SK-N-DZ (cell line): ENCODE data around the gene KRABD2.
A peak's percentile ranks its signal among the peaks of the same experiment; 100 is the strongest.
"Not testable (repeated sequence)": the region's sequence is repeated elsewhere in the genome, so short reads cannot be mapped to it uniquely, and the experiment has no call there.

Experiments used
- DNase-seq: peaks from one replicate; pipeline ENCODE4 v3.0.0-alpha.2; 2015; ENCODE audit warnings: low spot score

The KRABD2 gene

GRCh38 chr17:8392674-8393469 is 16.4 kb upstream of the KRABD2 start:
- peak; percentile 52 for DNase-seq

DNA sequence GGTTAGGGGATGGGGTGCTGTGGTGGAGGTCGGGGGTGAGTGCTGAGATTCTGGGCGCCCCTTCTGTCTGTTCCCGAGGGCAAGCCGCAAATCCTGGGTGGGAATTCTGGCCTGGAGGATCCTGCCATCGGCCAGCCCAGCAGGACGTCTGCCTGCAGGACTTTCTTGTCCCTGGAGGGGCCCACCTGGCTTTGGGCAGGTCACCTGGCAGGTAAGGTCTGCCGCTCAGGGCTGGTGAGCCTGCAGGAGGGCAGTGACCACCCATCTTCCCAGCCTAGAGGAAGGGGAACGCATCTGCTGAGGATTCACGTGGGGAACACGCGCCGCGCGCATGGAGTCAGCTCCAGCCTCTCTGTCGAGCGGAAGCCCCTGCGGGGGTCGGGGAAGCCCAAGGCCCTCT is 15.8 kb upstream of the KRABD2 start:
- peak; percentile 59 for DNase-seq

DNA sequence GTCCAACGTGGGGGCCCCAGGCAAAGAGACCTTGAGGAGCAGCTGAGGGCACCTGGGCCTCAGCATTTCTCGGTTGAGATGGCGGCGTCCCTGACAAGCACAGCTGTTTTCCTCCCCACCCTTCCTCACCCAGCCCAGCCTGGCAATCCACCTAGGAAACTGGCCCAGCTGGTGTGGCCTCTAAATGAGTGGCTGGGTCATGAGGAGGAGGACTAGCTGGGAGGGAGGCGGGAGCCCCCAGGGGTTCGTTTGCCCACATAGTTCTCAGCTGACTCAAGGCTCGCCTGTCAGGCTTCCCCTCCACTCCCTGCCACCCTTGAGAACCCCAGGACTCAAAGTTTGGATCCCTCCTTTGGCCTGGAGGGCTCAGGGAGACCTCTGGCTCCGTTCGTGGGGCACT is 15.2 kb upstream of the KRABD2 start:
- DNase-seq, result no peak

- no peak for DNase-seq
Observed at GRCh38 chr17:8387914-8388651, 11.6 kb upstream of the KRABD2 start.

DNA sequence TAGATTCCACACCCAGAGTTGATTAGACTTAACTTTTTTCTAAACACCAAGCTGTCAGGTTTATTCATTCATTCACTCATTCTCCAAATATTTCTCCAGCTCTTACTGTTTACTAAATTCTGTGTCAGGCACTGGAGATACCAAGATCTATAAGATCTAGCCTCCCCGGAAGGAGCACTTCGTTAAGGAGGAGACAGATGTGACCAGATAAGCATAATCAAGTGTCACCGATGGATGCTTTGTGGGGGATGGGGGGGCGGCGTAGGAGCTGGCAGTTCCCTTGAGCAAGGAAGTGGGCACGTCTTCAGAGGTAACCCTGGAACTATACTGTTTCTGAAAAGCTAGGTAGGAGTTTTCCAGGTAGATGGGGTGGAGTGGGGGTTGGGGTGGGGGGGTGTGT is 10.3 kb upstream of the KRABD2 start:
- no peak for DNase-seq

- DNase-seq, result no peak
Observed at GRCh38 chr17:8384801-8385378, 8.4 kb upstream of the KRABD2 start.

DNA sequence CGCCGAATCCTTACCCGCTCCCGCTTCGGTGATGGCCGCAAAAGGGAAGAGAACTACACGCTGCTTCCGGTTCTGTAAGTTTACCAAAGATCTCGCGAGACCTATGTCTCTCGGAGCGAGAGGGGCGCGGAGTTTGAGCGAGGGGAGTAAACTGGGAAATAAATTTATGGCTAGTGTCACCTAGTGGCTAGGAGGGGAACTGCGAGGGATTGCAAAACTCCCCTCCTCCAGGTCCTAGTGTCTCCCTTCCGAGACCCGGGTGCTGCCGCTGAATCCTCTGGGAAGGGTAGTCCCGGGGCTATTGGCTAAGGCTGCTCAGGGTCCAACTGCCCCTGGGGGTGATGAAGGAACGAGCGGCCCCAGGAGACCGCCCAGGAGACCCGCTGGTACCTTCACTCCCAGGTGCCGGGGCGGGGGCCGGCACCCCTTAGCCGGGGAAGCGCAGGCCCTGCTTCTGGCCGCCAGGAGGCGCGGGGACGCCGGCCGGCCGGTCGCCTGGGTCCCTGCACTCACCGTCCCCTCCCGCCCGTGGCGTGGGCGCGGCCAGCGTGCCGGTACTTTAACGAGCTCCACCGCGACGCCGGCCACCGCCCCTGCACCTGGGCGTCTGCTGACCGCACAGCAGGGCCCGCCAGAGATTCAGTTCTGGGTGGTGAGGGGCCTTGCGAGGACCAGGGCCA is 6.8 kb upstream of the KRABD2 start, which contains the start of gene RPL26:
RPL26 (minus strand) TSS at position 51 of the 680 bp plus-strand sequence. CDS start 883 bp downstream, outside the sequence.
- peak; percentile 100 for DNase-seq

DNA sequence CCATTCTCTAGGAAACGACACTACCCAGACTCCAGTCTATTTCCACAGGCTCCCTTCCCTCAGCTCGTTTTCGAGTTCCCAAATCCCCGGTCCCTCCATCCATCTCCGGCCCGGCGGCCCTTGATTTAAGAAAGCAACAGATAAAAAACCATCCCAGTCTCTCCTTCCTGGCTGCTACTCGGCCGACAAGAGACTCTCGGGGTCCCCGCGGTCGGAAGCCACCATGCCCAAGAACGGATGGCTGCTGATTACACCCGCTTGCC is 6.3 kb upstream of the KRABD2 start:
- DNase-seq, result no peak

DNA sequence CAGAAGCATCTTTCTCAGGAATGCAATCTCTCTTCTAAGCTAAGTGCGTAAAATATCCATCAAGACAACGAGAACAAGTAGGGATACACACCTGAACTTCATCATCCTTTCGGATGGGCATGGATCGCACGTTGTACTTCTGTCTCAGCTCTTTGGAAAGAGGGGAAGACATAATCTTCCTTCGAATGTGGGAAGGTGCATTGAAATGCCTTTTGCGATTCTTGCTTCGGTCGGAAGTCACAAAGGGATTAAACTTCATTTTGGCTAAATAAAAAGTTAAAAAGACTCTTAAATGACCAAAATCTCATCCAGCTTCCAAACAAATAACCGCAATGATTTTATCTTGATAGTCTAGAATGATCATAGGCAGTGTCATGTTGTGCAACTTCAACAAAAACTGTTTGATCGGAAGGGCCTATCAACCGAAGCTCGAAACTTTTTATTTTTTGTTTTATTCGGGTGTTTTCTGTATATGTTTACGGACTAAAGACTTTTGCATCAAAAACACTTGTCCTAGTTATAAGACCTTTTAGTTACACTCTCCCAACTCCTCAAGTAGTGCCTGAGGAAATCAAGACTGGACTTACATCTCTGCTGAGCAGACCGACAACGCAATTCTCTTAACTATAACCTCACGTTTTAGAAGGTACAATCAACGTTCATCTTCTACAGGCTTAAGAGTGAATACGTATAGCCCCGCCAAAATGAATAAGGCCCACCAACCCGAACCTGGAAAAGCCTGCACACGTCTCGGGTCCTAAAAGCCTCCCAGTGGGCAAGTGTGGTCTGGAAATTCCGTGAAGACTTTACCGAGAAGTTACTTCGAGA is 5.8 kb upstream of the KRABD2 start:
- DNase-seq, result peak; percentile 44

GRCh38 chr17:8380049-8380448 is 3.5 kb upstream of the KRABD2 start:
- no peak for DNase-seq

DNA sequence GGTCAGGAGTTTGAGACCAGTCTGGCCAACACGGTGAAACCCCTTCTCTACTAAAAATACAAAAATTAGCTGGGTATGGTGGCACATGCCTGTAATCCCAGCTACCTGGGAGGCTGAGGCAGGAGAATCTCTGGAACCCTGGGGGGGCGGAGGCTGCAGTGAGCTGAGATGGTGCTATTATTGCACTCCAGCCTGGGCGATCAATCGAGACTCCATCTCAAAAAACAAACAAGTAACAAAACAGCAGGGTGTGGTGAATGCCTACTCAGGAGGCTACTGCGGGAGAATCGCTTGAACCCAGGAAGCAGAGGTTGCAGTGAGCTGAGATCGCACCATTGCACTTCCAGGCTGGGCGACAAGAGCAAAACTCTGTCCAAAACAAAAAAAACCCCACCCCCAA is 1.6 kb upstream of the KRABD2 start:
- DNase-seq, result not testable (repeated sequence)

- no peak for DNase-seq
Observed at GRCh38 chr17:8377422-8377821, 918 bp upstream of the KRABD2 start.

DNA sequence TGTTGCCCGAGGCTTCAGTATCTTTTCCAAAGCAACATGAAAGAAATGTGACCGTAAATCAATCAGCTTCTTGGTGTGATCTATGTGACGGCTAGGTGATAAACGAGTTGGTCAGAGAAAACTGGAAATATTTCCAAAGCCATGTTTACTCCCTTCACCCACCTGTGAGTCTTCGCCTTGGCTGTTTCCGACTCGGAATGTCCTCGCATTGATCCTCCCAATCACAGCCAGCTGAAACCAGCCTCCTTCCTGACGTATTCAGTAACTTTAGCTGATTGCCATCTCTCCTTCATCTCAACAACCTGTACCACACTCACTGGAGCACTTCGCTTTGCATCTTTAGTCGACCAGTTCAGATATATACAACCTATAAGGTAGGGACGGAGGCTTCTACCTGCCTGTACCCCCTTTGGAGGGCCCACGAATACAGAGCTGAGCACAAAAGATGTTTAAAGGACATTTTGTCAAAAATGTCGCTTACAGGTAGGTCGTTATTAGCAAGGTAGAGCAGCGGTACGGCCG is 705 bp downstream of the KRABD2 start:
- peak; percentile 46 for DNase-seq

- DNase-seq, result not testable (repeated sequence)
Observed at GRCh38 chr17:8373856-8374255, 2.6 kb downstream of the KRABD2 start.

GRCh38 chr17:8372422-8372821 is 4.1 kb downstream of the KRABD2 start:
- no peak for DNase-seq

DNA sequence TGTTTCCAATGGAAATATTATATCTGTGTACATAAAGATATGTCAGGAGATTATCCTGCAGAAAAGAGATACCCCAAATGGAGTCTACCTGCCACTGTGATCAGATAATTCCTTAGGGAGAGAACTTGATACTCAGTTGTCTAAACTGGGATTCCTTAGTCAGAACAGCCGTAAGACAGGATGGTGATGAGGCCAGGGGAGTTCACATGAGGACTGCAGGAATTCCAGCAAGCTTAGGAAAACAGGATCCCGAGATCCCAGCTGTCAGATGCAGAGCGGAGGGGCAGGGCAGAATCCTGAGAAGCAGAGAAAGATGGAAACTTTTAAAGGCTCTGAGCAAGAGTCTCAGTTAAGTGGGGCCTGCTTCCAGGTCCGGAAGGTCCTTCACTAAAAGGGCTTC is 4.7 kb downstream of the KRABD2 start:
- DNase-seq, result no peak

DNA sequence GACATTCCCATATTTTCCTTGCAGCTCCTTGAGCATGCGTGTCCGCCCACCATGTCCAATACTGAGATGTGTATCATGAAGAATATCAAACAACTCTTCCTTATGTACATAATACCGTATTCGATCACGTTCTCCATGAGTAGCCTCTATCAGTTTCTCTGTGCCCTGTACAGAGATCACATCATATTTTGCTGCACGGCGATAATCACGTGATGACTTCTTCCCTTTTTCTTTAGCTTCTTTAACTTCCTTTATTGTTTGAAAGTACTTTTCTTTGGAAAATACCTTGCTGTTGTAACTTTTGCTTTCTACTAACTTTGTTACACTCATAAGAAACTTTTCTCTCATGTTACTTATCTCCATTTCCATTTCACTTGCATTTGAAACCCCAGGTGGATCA is 6.6 kb downstream of the KRABD2 start:
- no peak for DNase-seq

GRCh38 chr17:8368193-8368592 is 8.3 kb downstream of the KRABD2 start:
- no peak for DNase-seq

GRCh38 chr17:8366231-8366630 is 10.3 kb downstream of the KRABD2 start:
- no peak for DNase-seq

- no peak for DNase-seq
Observed at GRCh38 chr17:8365143-8365542, 11.4 kb downstream of the KRABD2 start.
